Measurements from ENCODE around the gene XPC. TPM values are rescaled to one million over a fixed set of nuclear protein-coding genes. Genes with fewer than 3 reads are reported as not detected.

XPC gene
- polyA plus RNA-seq, 3 donors, result 13.4 to 22.0 (median 15.5) TPM

DNA sequence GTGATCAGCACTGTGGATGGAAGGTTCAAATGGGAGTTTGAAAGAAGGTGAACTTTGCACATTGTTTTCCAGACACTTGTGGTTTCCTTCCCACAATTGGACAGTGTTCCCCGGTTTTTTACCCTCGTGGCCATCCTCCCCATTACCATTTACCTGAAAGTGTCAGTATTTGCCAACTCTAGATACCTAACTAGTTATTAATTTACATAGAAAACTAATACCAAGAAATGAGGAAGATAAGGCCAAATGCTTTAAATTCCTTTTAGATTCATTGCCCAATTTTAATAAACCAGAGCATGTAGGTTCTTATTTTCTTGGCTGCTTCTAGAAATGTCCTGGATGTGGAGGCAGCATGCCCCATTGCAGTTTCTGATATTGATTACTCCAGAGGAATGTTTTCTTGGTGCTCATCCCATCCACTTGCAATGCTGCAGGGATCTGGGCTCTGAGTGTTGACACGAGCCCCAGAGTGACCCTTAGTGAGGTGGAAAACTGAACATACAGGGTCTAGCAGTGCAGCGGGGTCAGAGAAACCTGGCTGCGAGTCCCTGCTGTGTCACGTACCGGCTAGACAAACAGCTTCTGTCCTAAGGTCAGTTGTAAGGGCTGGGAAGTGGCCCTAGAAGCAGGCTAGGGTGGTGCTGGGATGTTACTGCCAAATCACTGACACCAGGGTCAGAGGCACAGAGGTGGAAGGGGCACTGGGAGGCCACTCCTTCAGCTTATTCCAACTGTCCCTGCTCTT lies 23.7 kb upstream of the XPC start:
- H3K9me3 Mint-ChIP-seq, result peaks cover 0 to 2% (median 0%) of the 10 kb centered on the region in 7 donors
- H3K36me3 Mint-ChIP-seq, result peaks cover 28 to 31% of the 10 kb centered on the region in 2 donors
- Histone ChIP-seq H3K4me3 (replicated peaks in 1 of 3; ENCODE audit: low read depth in 2 of 3, low read length in 3 of 3) (no peak overlapping the region), H3K36me3 (replicated peaks in 1 of 2; ENCODE audit: control insufficient read depth in 1 of 2, insufficient read depth in 2 of 2, low read length in 2 of 2) (peaks cover 22 to 34% of the 10 kb centered on the region in 2 donors), H3K4me1 (ENCODE audit: control insufficient read depth in 1 of 2, insufficient read depth in 2 of 2, low read length in 2 of 2) (peaks cover 9 to 11% of the 10 kb centered on the region in 2 donors), H3K4me2 (replicated peaks; ENCODE audit: extremely low read depth, low read length, poor library complexity, severe bottlenecking) (no peak overlapping the region), H3K9me3 (replicated peaks in 1 of 2; ENCODE audit: control insufficient read depth in 1 of 2, insufficient read depth in 1 of 2, low read length in 2 of 2) (no peaks in the 10 kb centered on the region), H3K27me3 (ENCODE audit: control insufficient read depth in 2 of 2, insufficient read depth in 2 of 2, low read length in 2 of 2) (no peaks in the 10 kb centered on the region), H2AFZ (ENCODE audit: insufficient read depth, low read depth, low read length, poor library complexity, severe bottlenecking) (no peak overlapping the region), H3K27ac (ENCODE audit: low read depth in 1 of 2, low read length in 2 of 2) (no peak overlapping the region), H4K20me1 (ENCODE audit: insufficient read depth, low read length) (no peaks in the 10 kb centered on the region), H3K79me2 (ENCODE audit: insufficient read depth, low read length) (no peaks in the 10 kb centered on the region), H3K9ac (ENCODE audit: insufficient read depth, low read length, poor library complexity, severe bottlenecking) (no peak overlapping the region)
- intact Hi-C loops (cut with micrococcal nuclease), result loop anchor here in 1 of 2 donors (5.0 kb wide), 2 partner anchors 265 to 580 kb away; no protein-coding TSS in a partner anchor
- TF ChIP-seq CTCF (IDR thresholded peaks at IDR 0.05), result no peak
- WGBS (ENCODE audit: insufficient coverage), result 93% methylated on average over 5 of the region's 7 CpGs
- peaks cover 0 to 2% (median 0%) of the 10 kb centered on the region in 3 donors for H3K27me3 Mint-ChIP-seq (ENCODE audit: low read depth in 3 of 3)
- peaks cover 13% of the 10 kb centered on the region for H3K4me1 Mint-ChIP-seq
- DNase-seq, result no peak
- no peak overlapping the region for H3K4me3 Mint-ChIP-seq
- no peak overlapping the region for H3K27ac Mint-ChIP-seq

GRCh38 chr3:14200841-14201240 lies 22.4 kb upstream of the XPC start:
- Histone ChIP-seq H3K36me3 (replicated peaks in 1 of 2; ENCODE audit: control insufficient read depth in 1 of 2, insufficient read depth in 2 of 2, low read length in 2 of 2) (peaks cover 22 to 45% of the 10 kb centered on the region in 2 donors), H3K4me2 (replicated peaks; ENCODE audit: extremely low read depth, low read length, poor library complexity, severe bottlenecking) (no peak overlapping the region), H3K4me3 (replicated peaks in 1 of 3; ENCODE audit: low read depth in 2 of 3, low read length in 3 of 3) (no peak overlapping the region), H3K9me3 (replicated peaks in 1 of 2; ENCODE audit: control insufficient read depth in 1 of 2, insufficient read depth in 1 of 2, low read length in 2 of 2) (no peaks in the 10 kb centered on the region), H3K4me1 (ENCODE audit: control insufficient read depth in 1 of 2, insufficient read depth in 2 of 2, low read length in 2 of 2) (peaks cover 9 to 11% of the 10 kb centered on the region in 2 donors), H3K27ac (ENCODE audit: low read depth in 1 of 2, low read length in 2 of 2) (no peak overlapping the region), H3K79me2 (ENCODE audit: insufficient read depth, low read length) (peaks cover 5% of the 10 kb centered on the region), H3K27me3 (ENCODE audit: control insufficient read depth in 2 of 2, insufficient read depth in 2 of 2, low read length in 2 of 2) (no peaks in the 10 kb centered on the region), H2AFZ (ENCODE audit: insufficient read depth, low read depth, low read length, poor library complexity, severe bottlenecking) (no peak overlapping the region), H3K9ac (ENCODE audit: insufficient read depth, low read length, poor library complexity, severe bottlenecking) (no peak overlapping the region), H4K20me1 (ENCODE audit: insufficient read depth, low read length) (no peaks in the 10 kb centered on the region)
- 79% methylated on average over 2 of the region's 4 CpGs for WGBS (ENCODE audit: insufficient coverage)
- Mint-ChIP-seq H3K27ac (no peak overlapping the region), H3K4me1 (peaks cover 13% of the 10 kb centered on the region), H3K27me3 (ENCODE audit: low read depth in 3 of 3) (no peaks in the 10 kb centered on the region), H3K36me3 (peaks cover 37% of the 10 kb centered on the region in 2 donors), H3K9me3 (peaks cover 0 to 2% (median 0%) of the 10 kb centered on the region in 7 donors), H3K4me3 (no peak overlapping the region)
- intact Hi-C loops (cut with micrococcal nuclease), result loop anchor here in 1 of 2 donors (5.0 kb wide), 2 partner anchors 266 to 581 kb away; no protein-coding TSS in a partner anchor
- no peak for DNase-seq
- TF ChIP-seq CTCF (IDR thresholded peaks at IDR 0.05), result no peak

Measured in CD14-positive monocyte (primary cell).